C4-2B (cell line): Measurements from ENCODE around the gene TMEM175.

Experiments
- CTCF ChIP-seq: fragments of 450-650 bp; conservative IDR thresholded peaks from 2 replicates; pipeline ENCODE4 v1.5.1; 2017; ENCODE audit warnings: mild to moderate bottlenecking
- ZFX ChIP-seq: fragments of 450-650 bp; IDR thresholded peaks from 2 replicates; pipeline ENCODE4 v1.6.1; 2017

GRCh38 chr4:982291-982690 lies 50.0 kb downstream of the TMEM175 start:
- no peak for TF ChIP-seq CTCF
- no peak for TF ChIP-seq ZFX
